ENCODE results near the gene CFB.
A peak's percentile ranks its signal among the peaks of the same experiment; 100 is the strongest.

Gene CFB

GRCh38 chr6:31940256-31940664 lies 5.6 kb upstream of the CFB start:
- WGBS, 2 donors (ENCODE audit: extremely low coverage in 2 of 2, insufficient read length in 2 of 2, insufficient replicate concordance in 1 of 2): no CpG with 5 or more reads among the region's 6 CpGs
- Histone ChIP-seq H3K9ac (ENCODE audit: low read depth, low read length, poor library complexity) (no peak overlapping the region), H2BK15ac (ENCODE audit: low read length) (no peak overlapping the region), H3K23ac (ENCODE audit: low read depth, low read length, poor library complexity) (no peak overlapping the region), H2BK5ac (ENCODE audit: low read length) (no peak overlapping the region), H4K91ac (ENCODE audit: low read depth, low read length, poor library complexity) (no peak overlapping the region), H3K18ac (ENCODE audit: low read length) (no peak overlapping the region), H4K8ac (ENCODE audit: low read depth, low read length) (no peak overlapping the region), H2BK120ac (ENCODE audit: low read depth, low read length) (no peak overlapping the region), H2BK12ac (ENCODE audit: low read length) (no peak overlapping the region), H3K4ac (ENCODE audit: low read length) (no peak overlapping the region), H3K79me1 (ENCODE audit: low read depth, low read length) (no peaks in the 10 kb centered on the region), H3K4me3 (ENCODE audit: low read length in 2 of 2) (no peak overlapping the region), H2AFZ (ENCODE audit: low read length) (peak overlapping the region; percentile 80), H3K9me3 (replicated peaks in 1 of 2; ENCODE audit: control insufficient read depth in 2 of 2, insufficient read depth in 1 of 2, low read depth in 1 of 2, low read length in 2 of 2) (no peaks in the 10 kb centered on the region), H3K36me3 (replicated peaks in 1 of 2; ENCODE audit: control insufficient read depth in 2 of 2, insufficient read depth in 2 of 2, low read length in 2 of 2) (no peaks in the 10 kb centered on the region), H3K4me2 (ENCODE audit: insufficient read depth, low read length, poor library complexity, severe bottlenecking) (no peak overlapping the region), H2AK5ac (ENCODE audit: low read depth, low read length) (no peak overlapping the region), H3K27ac (replicated peaks; ENCODE audit: low read length) (no peak overlapping the region), H3K14ac (ENCODE audit: low read length) (no peak overlapping the region), H3K4me1 (ENCODE audit: control insufficient read depth in 2 of 2, insufficient read depth in 1 of 2, low read depth in 1 of 2, low read length in 2 of 2) (peaks cover 0 to 5% of the 10 kb centered on the region in 2 donors), H3K27me3 (ENCODE audit: control insufficient read depth in 3 of 3, insufficient read depth in 3 of 3, low read depth in 1 of 3, low read length in 3 of 3) (peaks cover 0 to 22% (median 0%) of the 10 kb centered on the region in 3 experiments)
- DNase-seq (ENCODE audit: low spot score): no peak

- DNase-seq (ENCODE audit: low spot score): no peak
- Histone ChIP-seq H3K9me3 (replicated peaks in 1 of 2; ENCODE audit: control insufficient read depth in 2 of 2, insufficient read depth in 1 of 2, low read depth in 1 of 2, low read length in 2 of 2) (peaks cover 0 to 1% of the 10 kb centered on the region in 2 donors), H3K4me2 (ENCODE audit: insufficient read depth, low read length, poor library complexity, severe bottlenecking) (no peak overlapping the region), H3K14ac (ENCODE audit: low read length) (no peak overlapping the region), H3K27ac (replicated peaks; ENCODE audit: low read length) (no peak overlapping the region), H4K91ac (ENCODE audit: low read depth, low read length, poor library complexity) (no peak overlapping the region), H3K4ac (ENCODE audit: low read length) (no peak overlapping the region), H2BK120ac (ENCODE audit: low read depth, low read length) (no peak overlapping the region), H3K4me3 (ENCODE audit: low read length in 2 of 2) (no peak overlapping the region), H2BK15ac (ENCODE audit: low read length) (no peak overlapping the region), H4K8ac (ENCODE audit: low read depth, low read length) (no peak overlapping the region), H3K23ac (ENCODE audit: low read depth, low read length, poor library complexity) (no peak overlapping the region), H3K36me3 (replicated peaks in 1 of 2; ENCODE audit: control insufficient read depth in 2 of 2, insufficient read depth in 2 of 2, low read length in 2 of 2) (no peaks in the 10 kb centered on the region), H3K79me1 (ENCODE audit: low read depth, low read length) (no peaks in the 10 kb centered on the region), H2BK12ac (ENCODE audit: low read length) (no peak overlapping the region), H3K4me1 (ENCODE audit: control insufficient read depth in 2 of 2, insufficient read depth in 1 of 2, low read depth in 1 of 2, low read length in 2 of 2) (peaks cover 4 to 18% of the 10 kb centered on the region in 2 donors), H3K18ac (ENCODE audit: low read length) (no peak overlapping the region), H2AFZ (ENCODE audit: low read length) (no peak overlapping the region), H3K9ac (ENCODE audit: low read depth, low read length, poor library complexity) (no peak overlapping the region), H2BK5ac (ENCODE audit: low read length) (no peak overlapping the region), H3K27me3 (ENCODE audit: control insufficient read depth in 3 of 3, insufficient read depth in 3 of 3, low read depth in 1 of 3, low read length in 3 of 3) (peaks cover 0 to 15% (median 0%) of the 10 kb centered on the region in 3 experiments), H2AK5ac (ENCODE audit: low read depth, low read length) (peak overlapping the region; percentile 26)
- WGBS, 2 donors (ENCODE audit: extremely low coverage in 2 of 2, insufficient read length in 2 of 2, insufficient replicate concordance in 1 of 2): no CpG with 5 or more reads among the region's 3 CpGs
These were observed 2.2 kb upstream of the CFB start for GRCh38 chr6:31943742-31944141.

- DNase-seq (ENCODE audit: low spot score): no peak
- H3K4me3 ChIP-seq (ENCODE audit: low read length in 2 of 2): no peak overlapping the region
- H3K27me3 ChIP-seq (ENCODE audit: control insufficient read depth in 3 of 3, insufficient read depth in 3 of 3, low read depth in 1 of 3, low read length in 3 of 3): peaks cover 0 to 15% (median 0%) of the 10 kb centered on the region in 3 experiments
- H3K23ac ChIP-seq (ENCODE audit: low read depth, low read length, poor library complexity): no peak overlapping the region
- H3K9ac ChIP-seq (ENCODE audit: low read depth, low read length, poor library complexity): no peak overlapping the region
- H2AFZ ChIP-seq (ENCODE audit: low read length): peak overlapping the region; percentile 79
- H2BK120ac ChIP-seq (ENCODE audit: low read depth, low read length): no peak overlapping the region
- H4K91ac ChIP-seq (ENCODE audit: low read depth, low read length, poor library complexity): no peak overlapping the region
- H2BK5ac ChIP-seq (ENCODE audit: low read length): no peak overlapping the region
- peaks cover 4 to 18% of the 10 kb centered on the region in 2 donors for H3K4me1 ChIP-seq (ENCODE audit: control insufficient read depth in 2 of 2, insufficient read depth in 1 of 2, low read depth in 1 of 2, low read length in 2 of 2)
- no peak overlapping the region for H3K18ac ChIP-seq (ENCODE audit: low read length)
- peak overlapping the region; percentile 49 for H2AK5ac ChIP-seq (ENCODE audit: low read depth, low read length)
- H2BK12ac ChIP-seq (ENCODE audit: low read length): no peak overlapping the region
- peak overlapping the region; percentile 16 for H2BK15ac ChIP-seq (ENCODE audit: low read length)
- H3K4ac ChIP-seq (ENCODE audit: low read length): no peak overlapping the region
- peaks cover 0 to under 1% of the 10 kb centered on the region in 2 donors for H3K36me3 ChIP-seq (replicated peaks in 1 of 2; ENCODE audit: control insufficient read depth in 2 of 2, insufficient read depth in 2 of 2, low read length in 2 of 2)
- H3K27ac ChIP-seq (replicated peaks; ENCODE audit: low read length): no peak overlapping the region
- peaks cover 0 to 1% of the 10 kb centered on the region in 2 donors for H3K9me3 ChIP-seq (replicated peaks in 1 of 2; ENCODE audit: control insufficient read depth in 2 of 2, insufficient read depth in 1 of 2, low read depth in 1 of 2, low read length in 2 of 2)
- no peaks in the 10 kb centered on the region for H3K79me1 ChIP-seq (ENCODE audit: low read depth, low read length)
- H3K14ac ChIP-seq (ENCODE audit: low read length): no peak overlapping the region
- no CpG with 5 or more reads among the region's 9 CpGs for WGBS, 2 donors (ENCODE audit: extremely low coverage in 2 of 2, insufficient read length in 2 of 2, insufficient replicate concordance in 1 of 2)
- H3K4me2 ChIP-seq (ENCODE audit: insufficient read depth, low read length, poor library complexity, severe bottlenecking): no peak overlapping the region
- H4K8ac ChIP-seq (ENCODE audit: low read depth, low read length): no peak overlapping the region
These were observed 765 bp upstream of the CFB start for GRCh38 chr6:31945154-31945506.

- Histone ChIP-seq H3K14ac (ENCODE audit: low read length) (no peak overlapping the region), H3K23ac (ENCODE audit: low read depth, low read length, poor library complexity) (peak overlapping the region; percentile 92), H2BK120ac (ENCODE audit: low read depth, low read length) (no peak overlapping the region), H3K4me3 (ENCODE audit: low read length in 2 of 2) (no peak overlapping the region), H2BK5ac (ENCODE audit: low read length) (peak overlapping the region; percentile 42), H2AFZ (ENCODE audit: low read length) (peak overlapping the region; percentile 79), H3K9me3 (replicated peaks in 1 of 2; ENCODE audit: control insufficient read depth in 2 of 2, insufficient read depth in 1 of 2, low read depth in 1 of 2, low read length in 2 of 2) (peaks cover 0 to 1% of the 10 kb centered on the region in 2 donors), H3K18ac (ENCODE audit: low read length) (no peak overlapping the region), H2AK5ac (ENCODE audit: low read depth, low read length) (peak overlapping the region; percentile 79), H4K91ac (ENCODE audit: low read depth, low read length, poor library complexity) (no peak overlapping the region), H3K4ac (ENCODE audit: low read length) (no peak overlapping the region), H3K9ac (ENCODE audit: low read depth, low read length, poor library complexity) (no peak overlapping the region), H3K4me1 (ENCODE audit: control insufficient read depth in 2 of 2, insufficient read depth in 1 of 2, low read depth in 1 of 2, low read length in 2 of 2) (peaks cover 4 to 15% of the 10 kb centered on the region in 2 donors), H2BK15ac (ENCODE audit: low read length) (no peak overlapping the region), H3K27ac (replicated peaks; ENCODE audit: low read length) (no peak overlapping the region), H3K79me1 (ENCODE audit: low read depth, low read length) (no peaks in the 10 kb centered on the region), H2BK12ac (ENCODE audit: low read length) (no peak overlapping the region), H3K27me3 (ENCODE audit: control insufficient read depth in 3 of 3, insufficient read depth in 3 of 3, low read depth in 1 of 3, low read length in 3 of 3) (peaks cover 0 to 7% (median 0%) of the 10 kb centered on the region in 3 experiments), H3K4me2 (ENCODE audit: insufficient read depth, low read length, poor library complexity, severe bottlenecking) (no peak overlapping the region), H3K36me3 (replicated peaks in 1 of 2; ENCODE audit: control insufficient read depth in 2 of 2, insufficient read depth in 2 of 2, low read length in 2 of 2) (peaks cover 7 to 14% of the 10 kb centered on the region in 2 donors), H4K8ac (ENCODE audit: low read depth, low read length) (no peak overlapping the region)
- WGBS, 2 donors (ENCODE audit: extremely low coverage in 2 of 2, insufficient read length in 2 of 2, insufficient replicate concordance in 1 of 2): no CpG with 5 or more reads among the region's 11 CpGs
- DNase-seq (ENCODE audit: low spot score): no peak
These were observed 533 bp downstream of the CFB start for GRCh38 chr6:31946370-31946885.
